ENCODE results near the gene NUDT12. TPM values are rescaled to one million over a fixed set of nuclear protein-coding genes. Genes with fewer than 3 reads are reported as not detected.

NUDT12 gene
- total RNA-seq, 1 experiment from 2014 or later, result 11.3 TPM

- Mint-ChIP-seq H3K4me3 (no peak overlapping the region), H3K27ac (peak overlapping the region in 2 of 3 experiments; percentile 32 to 72; a peak in 3 of 7 replicates)
- H3K18ac ChIP-seq (ENCODE audit: insufficient read length, low read depth, low read length), result no peak overlapping the region
These were observed 10.8 kb upstream of the NUDT12 start for GRCh38 chr5:103573411-103573810.

More at GRCh38 chr5:103573411-103573810, 10.8 kb upstream of the NUDT12 start:
- H3K4ac ChIP-seq (ENCODE audit: low read depth, low read length), result no peak overlapping the region
- H3K9ac ChIP-seq (ENCODE audit: extremely low read depth, insufficient read length, low read length), result no peak overlapping the region
- no peaks in the 10 kb centered on the region for H4K20me1 ChIP-seq (ENCODE audit: control insufficient read depth, insufficient read depth, insufficient read length)
- Mint-ChIP-seq H3K4me1 (peaks cover 17 to 23% of the 10 kb centered on the region in 2 experiments), H3K9me3 (no peaks in the 10 kb centered on the region), H3K27me3 (ENCODE audit: low read depth) (no peaks in the 10 kb centered on the region), H3K36me3 (ENCODE audit: insufficient read depth in 1 of 3, low read depth in 3 of 3) (no peaks in the 10 kb centered on the region)
- H2BK20ac ChIP-seq (ENCODE audit: low read depth, low read length, poor library complexity, severe bottlenecking), result no peak overlapping the region
- peak; percentile 60 for DNase-seq
- H3K79me2 ChIP-seq (ENCODE audit: insufficient read depth, low read length), result no peaks in the 10 kb centered on the region
- H2BK12ac ChIP-seq (ENCODE audit: insufficient read length, low read depth, low read length), result no peak overlapping the region
- H2BK15ac ChIP-seq (ENCODE audit: low read depth, low read length), result no peak overlapping the region
- no peaks in the 10 kb centered on the region for H3K23me2 ChIP-seq (ENCODE audit: insufficient read length, low read depth, low read length, poor library complexity, severe bottlenecking)
- H3K56ac ChIP-seq (ENCODE audit: insufficient read length, low read depth, low read length), result no peak overlapping the region
- no CpG with 5 or more reads among the region's 3 CpGs for WGBS (ENCODE audit: extremely low coverage, insufficient read length, low lambda C conversion rate)
- peaks cover 2% of the 10 kb centered on the region; the same call in 1 of the 2 replicates for H3K4me1 ChIP-seq (ENCODE audit: insufficient read depth, low read length)
- no peak for TF ChIP-seq CTCF (conservative IDR thresholded peaks at IDR 0.05)
- no peaks in the 10 kb centered on the region for H3K27me3 ChIP-seq (ENCODE audit: insufficient read depth, low read length)
- H3K79me1 ChIP-seq (ENCODE audit: insufficient read depth, low read depth, low read length, poor library complexity, severe bottlenecking), result no peaks in the 10 kb centered on the region
- no peak overlapping the region for H3K27ac ChIP-seq (ENCODE audit: insufficient read length, low read depth, low read length)
- no peak overlapping the region for H2BK5ac ChIP-seq (ENCODE audit: insufficient read length, low read length)
- H3T11ph ChIP-seq (ENCODE audit: low read length), result no peak overlapping the region
- no peak overlapping the region for H3K14ac ChIP-seq (ENCODE audit: insufficient read depth, low read length)
- no peak overlapping the region for H2AFZ ChIP-seq (ENCODE audit: low read length)
- no peak overlapping the region for H4K91ac ChIP-seq (ENCODE audit: insufficient read length, low read depth, low read length)
- H3K23ac ChIP-seq (ENCODE audit: insufficient read length, low read depth, low read length), result no peak overlapping the region
- no peak overlapping the region for H4K5ac ChIP-seq (ENCODE audit: insufficient read length, low read depth, low read length)
- H4K8ac ChIP-seq (replicated peaks; ENCODE audit: insufficient read length, low read depth, low read length), result no peak overlapping the region
- H2AK5ac ChIP-seq (ENCODE audit: insufficient read length, low read length), result no peak overlapping the region
- H3K4me2 ChIP-seq (ENCODE audit: insufficient read depth, insufficient read length, low read length), result no peak overlapping the region
- no peaks in the 10 kb centered on the region for H3K9me3 ChIP-seq (ENCODE audit: control insufficient read depth, low read depth, low read length)
- no peak overlapping the region for H2BK120ac ChIP-seq (ENCODE audit: low read depth, low read length, poor library complexity, severe bottlenecking)

Measured in H9 (cell line).